ENCODE data around the gene PPP5C.
"Not testable (repeated sequence)": the region's sequence is repeated elsewhere in the genome, so short reads cannot be mapped to it uniquely, and the experiment has no call there.

PPP5C gene

GRCh38 chr19:46346821-46347571, at the start of gene PPP5C:
Gene PPP5C (plus strand): TSS chr19:46347087. CDS start chr19:46347097, 10 bp downstream.
- peak; percentile 70 for DNase-seq

- no peak for DNase-seq
These were observed 49.0 kb upstream of the PPP5C start for GRCh38 chr19:46297700-46298478.

GRCh38 chr19:46298479-46299003, 48.3 kb upstream of the PPP5C start:
- no peak for DNase-seq

GRCh38 chr19:46299004-46299509, 47.8 kb upstream of the PPP5C start:
- peak; percentile 90 for DNase-seq

GRCh38 chr19:46299695-46300094, 47.2 kb upstream of the PPP5C start:
- DNase-seq: no peak

GRCh38 chr19:46303322-46303690, 43.6 kb upstream of the PPP5C start:
- DNase-seq: no peak

GRCh38 chr19:46303691-46304397, 43.0 kb upstream of the PPP5C start:
- no peak for DNase-seq

GRCh38 chr19:46306501-46306900, 40.4 kb upstream of the PPP5C start:
- no peak for DNase-seq

- DNase-seq: no peak
These were observed 38.4 kb upstream of the PPP5C start for GRCh38 chr19:46308510-46308909.

- no peak for DNase-seq
These were observed 37.8 kb upstream of the PPP5C start for GRCh38 chr19:46309056-46309455.

GRCh38 chr19:46311444-46311843, 35.4 kb upstream of the PPP5C start:
- no peak for DNase-seq

- DNase-seq: not testable (repeated sequence)
These were observed 33.1 kb upstream of the PPP5C start for GRCh38 chr19:46313540-46314469.

GRCh38 chr19:46317339-46317738, 29.5 kb upstream of the PPP5C start:
- DNase-seq: no peak

- DNase-seq: no peak
These were observed 27.3 kb upstream of the PPP5C start for GRCh38 chr19:46319613-46320012.

GRCh38 chr19:46320559-46320958, 26.3 kb upstream of the PPP5C start:
- DNase-seq: no peak

- no peak for DNase-seq
These were observed 25.2 kb upstream of the PPP5C start for GRCh38 chr19:46321653-46322052.

- DNase-seq: not testable (repeated sequence)
These were observed 23.7 kb upstream of the PPP5C start for GRCh38 chr19:46323227-46323626.

GRCh38 chr19:46324277-46324676, 22.6 kb upstream of the PPP5C start:
- DNase-seq: no peak

GRCh38 chr19:46326608-46327007, 20.3 kb upstream of the PPP5C start:
- no peak for DNase-seq

- no peak for DNase-seq
These were observed 18.8 kb upstream of the PPP5C start for GRCh38 chr19:46328079-46328478.

- no peak for DNase-seq
These were observed 16.5 kb upstream of the PPP5C start for GRCh38 chr19:46330319-46330918.

GRCh38 chr19:46337487-46337886, 9.4 kb upstream of the PPP5C start:
- DNase-seq: no peak
